Panc1 (cell line): ENCODE measurements around the gene UGGT2.

ENCODE experiments used
- CTCF ChIP-seq: fragments of 450-650 bp; IDR thresholded peaks from 2 replicates; pipeline ENCODE4 v1.5.1; 2017; ENCODE audit warnings: mild to moderate bottlenecking
- POLR2AphosphoS5 ChIP-seq: IDR thresholded peaks from 2 replicates; pipeline ENCODE4 v1.6.1; 2012; ENCODE audit warnings: mild to moderate bottlenecking, low read depth, low read length, moderate library complexity
- TF ChIP-seq, protein P1 (sequence below), 2 experiments: IDR thresholded peaks; 2 replicates each; pipeline ENCODE4 v1.6.1; 2011 to 2012; ENCODE audit warnings: low read depth in 2 of 2, control low read depth in 1 of 2, low read length in 1 of 2, mild to moderate bottlenecking in 1 of 2, moderate library complexity in 1 of 2; ENCODE audit not compliant: insufficient read depth in 1 of 2

DNA sequence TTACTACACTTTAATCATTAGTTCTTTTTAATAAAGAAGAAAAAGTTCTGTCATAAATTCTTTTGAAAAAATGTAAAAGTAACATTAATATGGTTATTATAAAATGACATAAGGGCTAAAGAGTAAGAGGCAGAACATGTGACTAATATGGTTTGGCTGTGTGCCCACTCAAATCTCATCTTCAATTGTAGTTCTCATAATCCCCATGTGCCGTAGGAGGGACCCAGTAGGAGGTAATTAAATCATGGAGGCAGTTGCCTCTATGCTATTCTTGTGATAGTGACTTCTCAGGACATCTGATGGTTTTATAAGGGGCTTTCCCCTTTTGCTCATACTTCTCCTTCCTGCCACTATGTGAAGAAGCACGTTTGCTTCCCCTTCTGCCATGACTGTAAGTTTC lies 104.5 kb downstream of the UGGT2 start:
- no peak for TF ChIP-seq CTCF
- no peak for TF ChIP-seq POLR2AphosphoS5
- TF ChIP-seq, protein P1, sequence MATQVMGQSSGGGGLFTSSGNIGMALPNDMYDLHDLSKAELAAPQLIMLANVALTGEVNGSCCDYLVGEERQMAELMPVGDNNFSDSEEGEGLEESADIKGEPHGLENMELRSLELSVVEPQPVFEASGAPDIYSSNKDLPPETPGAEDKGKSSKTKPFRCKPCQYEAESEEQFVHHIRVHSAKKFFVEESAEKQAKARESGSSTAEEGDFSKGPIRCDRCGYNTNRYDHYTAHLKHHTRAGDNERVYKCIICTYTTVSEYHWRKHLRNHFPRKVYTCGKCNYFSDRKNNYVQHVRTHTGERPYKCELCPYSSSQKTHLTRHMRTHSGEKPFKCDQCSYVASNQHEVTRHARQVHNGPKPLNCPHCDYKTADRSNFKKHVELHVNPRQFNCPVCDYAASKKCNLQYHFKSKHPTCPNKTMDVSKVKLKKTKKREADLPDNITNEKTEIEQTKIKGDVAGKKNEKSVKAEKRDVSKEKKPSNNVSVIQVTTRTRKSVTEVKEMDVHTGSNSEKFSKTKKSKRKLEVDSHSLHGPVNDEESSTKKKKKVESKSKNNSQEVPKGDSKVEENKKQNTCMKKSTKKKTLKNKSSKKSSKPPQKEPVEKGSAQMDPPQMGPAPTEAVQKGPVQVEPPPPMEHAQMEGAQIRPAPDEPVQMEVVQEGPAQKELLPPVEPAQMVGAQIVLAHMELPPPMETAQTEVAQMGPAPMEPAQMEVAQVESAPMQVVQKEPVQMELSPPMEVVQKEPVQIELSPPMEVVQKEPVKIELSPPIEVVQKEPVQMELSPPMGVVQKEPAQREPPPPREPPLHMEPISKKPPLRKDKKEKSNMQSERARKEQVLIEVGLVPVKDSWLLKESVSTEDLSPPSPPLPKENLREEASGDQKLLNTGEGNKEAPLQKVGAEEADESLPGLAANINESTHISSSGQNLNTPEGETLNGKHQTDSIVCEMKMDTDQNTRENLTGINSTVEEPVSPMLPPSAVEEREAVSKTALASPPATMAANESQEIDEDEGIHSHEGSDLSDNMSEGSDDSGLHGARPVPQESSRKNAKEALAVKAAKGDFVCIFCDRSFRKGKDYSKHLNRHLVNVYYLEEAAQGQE (IDR thresholded peaks at IDR 0.05; ENCODE audit: insufficient read depth in 1 of 2, low read depth in 2 of 2, low read length in 1 of 2): no peak
